ENCODE results near the gene TBC1D4. TPM values are rescaled to one million over a fixed set of nuclear protein-coding genes. Genes with fewer than 3 reads are reported as not detected.

Gene TBC1D4
- total and polyA plus RNA-seq, 8 donors = 16.6 to 31.7 (median 26.8) TPM

DNA sequence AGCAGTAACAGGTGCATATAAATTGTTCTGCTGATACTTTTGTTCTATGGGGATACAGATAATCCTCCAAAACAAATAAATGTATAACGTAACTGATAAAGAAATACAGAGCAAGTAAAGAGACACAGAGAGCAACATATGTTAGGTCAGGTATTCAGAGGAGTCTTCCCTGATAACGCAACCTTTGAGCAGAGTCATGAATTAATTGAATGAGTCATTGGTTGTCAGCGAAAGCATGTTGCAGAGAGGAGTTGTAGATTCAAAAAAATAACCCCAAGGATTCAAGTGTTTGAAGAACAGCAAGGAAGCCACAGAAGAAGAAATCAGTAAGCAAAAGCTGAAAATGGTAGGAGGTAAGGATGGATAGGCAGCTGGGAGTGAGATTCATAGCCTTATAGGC, 245.2 kb downstream of the TBC1D4 start:
- H3K4me1 ChIP-seq = no peaks in the 10 kb centered on the region
- H3K36me3 ChIP-seq = no peaks in the 10 kb centered on the region
- no peak overlapping the region for H3K27ac ChIP-seq
- ATAC-seq (no peak), DNase-seq (no peak)
- H3K4me3 ChIP-seq = no peak overlapping the region
- H3K9me3 ChIP-seq = no peaks in the 10 kb centered on the region
- H3K27me3 ChIP-seq = no peaks in the 10 kb centered on the region
- intact Hi-C loops (cut with DNase I) = no loop called here
- TF ChIP-seq, protein P1, sequence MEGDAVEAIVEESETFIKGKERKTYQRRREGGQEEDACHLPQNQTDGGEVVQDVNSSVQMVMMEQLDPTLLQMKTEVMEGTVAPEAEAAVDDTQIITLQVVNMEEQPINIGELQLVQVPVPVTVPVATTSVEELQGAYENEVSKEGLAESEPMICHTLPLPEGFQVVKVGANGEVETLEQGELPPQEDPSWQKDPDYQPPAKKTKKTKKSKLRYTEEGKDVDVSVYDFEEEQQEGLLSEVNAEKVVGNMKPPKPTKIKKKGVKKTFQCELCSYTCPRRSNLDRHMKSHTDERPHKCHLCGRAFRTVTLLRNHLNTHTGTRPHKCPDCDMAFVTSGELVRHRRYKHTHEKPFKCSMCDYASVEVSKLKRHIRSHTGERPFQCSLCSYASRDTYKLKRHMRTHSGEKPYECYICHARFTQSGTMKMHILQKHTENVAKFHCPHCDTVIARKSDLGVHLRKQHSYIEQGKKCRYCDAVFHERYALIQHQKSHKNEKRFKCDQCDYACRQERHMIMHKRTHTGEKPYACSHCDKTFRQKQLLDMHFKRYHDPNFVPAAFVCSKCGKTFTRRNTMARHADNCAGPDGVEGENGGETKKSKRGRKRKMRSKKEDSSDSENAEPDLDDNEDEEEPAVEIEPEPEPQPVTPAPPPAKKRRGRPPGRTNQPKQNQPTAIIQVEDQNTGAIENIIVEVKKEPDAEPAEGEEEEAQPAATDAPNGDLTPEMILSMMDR (IDR thresholded peaks at IDR 0.05) = no peak

Other genes with a start within 250 kb of the TBC1D4 start
- gene COMMD6, start 55.7 kb upstream of the TBC1D4 start, total RNA-seq = 100 to 1,000 TPM; 118 to 153 TPM
- 100 to 1,000 TPM; 242 to 287 (median 270) TPM for gene COMMD6, start 55.7 kb upstream of the TBC1D4 start, polyA plus RNA-seq (ENCODE audit: insufficient read length in 6 of 6)
- 10 to 100 TPM; 22.8 to 27.1 TPM for gene UCHL3, start 67.6 kb upstream of the TBC1D4 start, total RNA-seq
- gene UCHL3, start 67.6 kb upstream of the TBC1D4 start, polyA plus RNA-seq (ENCODE audit: insufficient read length in 6 of 6) = 10 to 100 TPM; 20.5 to 23.2 (median 22.1) TPM
- 100 to 1,000 TPM; 360 to 669 TPM for gene LMO7, start 154.2 kb upstream of the TBC1D4 start, total RNA-seq
- 100 to 1,000 TPM; 123 to 214 (median 197) TPM for gene LMO7, start 154.2 kb upstream of the TBC1D4 start, polyA plus RNA-seq (ENCODE audit: insufficient read length in 6 of 6)

All from left lung (tissue), 10 donors.